Natural killer cell treated with Interleukin-12 subunit alpha and Interleukin-12 subunit beta and Interleukin-15 and Interleukin-18, amount 100 ng/mL, for 72 hours (primary cell): ENCODE results near the gene QSOX1. TPM values are rescaled to one million over a fixed set of nuclear protein-coding genes. Genes with fewer than 3 reads are reported as not detected.
"Not testable (repeated sequence)": the region's sequence is repeated elsewhere in the genome, so short reads cannot be mapped to it uniquely, and the experiment has no call there.

Experiments used
- ATAC-seq, 2 donors: fragments of 150-1000 bp; cut with Tn5 transposase in 1 of 2; sonication (Bioruptor Pico), chemical (Tn5 transposase) in 1 of 2; 2 replicates each; pipeline ENCODE4 v1.10.0; 2021
- DNase-seq: peaks from one replicate; pipeline ENCODE4 v3.0.0; 2022; ENCODE audit warnings: low spot score
- H3K27ac Mint-ChIP-seq, 2 donors: 1 replicate in 1 of 2; 2 replicates in 1 of 2; pipeline ENCODE4 v1.8.0; 2022; ENCODE audit warnings: mixed read lengths in 2 of 2, mild to moderate bottlenecking in 1 of 2, moderate library complexity in 1 of 2
- H3K27me3 Mint-ChIP-seq, 2 donors: 1 replicate in 1 of 2; 2 replicates in 1 of 2; pipeline ENCODE4 v1.8.0; 2022; ENCODE audit warnings: mixed read lengths in 2 of 2
- H3K36me3 Mint-ChIP-seq: one replicate; pipeline ENCODE4 v1.8.0; 2022; ENCODE audit warnings: mixed read lengths
- H3K4me1 Mint-ChIP-seq, 2 donors: 1 replicate in 1 of 2; 2 replicates in 1 of 2; pipeline ENCODE4 v1.8.0; 2022; ENCODE audit warnings: low read depth in 2 of 2, mixed read lengths in 2 of 2, mild to moderate bottlenecking in 1 of 2
- H3K4me3 Mint-ChIP-seq: one replicate; pipeline ENCODE4 v1.8.0; 2022; ENCODE audit warnings: mixed read lengths
- H3K9me3 Mint-ChIP-seq: 2 replicates; pipeline ENCODE4 v1.8.0; 2022; ENCODE audit warnings: mixed read lengths
- total RNA-seq, 2 donors: library from RNA; stranded (reverse); gene quantifications; one replicate each; pipeline ENCODE4 v1.2.3, GENCODE V29; 2022

The QSOX1 gene
- total RNA-seq: 10 to 100 TPM; 39.1 to 60.3 TPM

DNA sequence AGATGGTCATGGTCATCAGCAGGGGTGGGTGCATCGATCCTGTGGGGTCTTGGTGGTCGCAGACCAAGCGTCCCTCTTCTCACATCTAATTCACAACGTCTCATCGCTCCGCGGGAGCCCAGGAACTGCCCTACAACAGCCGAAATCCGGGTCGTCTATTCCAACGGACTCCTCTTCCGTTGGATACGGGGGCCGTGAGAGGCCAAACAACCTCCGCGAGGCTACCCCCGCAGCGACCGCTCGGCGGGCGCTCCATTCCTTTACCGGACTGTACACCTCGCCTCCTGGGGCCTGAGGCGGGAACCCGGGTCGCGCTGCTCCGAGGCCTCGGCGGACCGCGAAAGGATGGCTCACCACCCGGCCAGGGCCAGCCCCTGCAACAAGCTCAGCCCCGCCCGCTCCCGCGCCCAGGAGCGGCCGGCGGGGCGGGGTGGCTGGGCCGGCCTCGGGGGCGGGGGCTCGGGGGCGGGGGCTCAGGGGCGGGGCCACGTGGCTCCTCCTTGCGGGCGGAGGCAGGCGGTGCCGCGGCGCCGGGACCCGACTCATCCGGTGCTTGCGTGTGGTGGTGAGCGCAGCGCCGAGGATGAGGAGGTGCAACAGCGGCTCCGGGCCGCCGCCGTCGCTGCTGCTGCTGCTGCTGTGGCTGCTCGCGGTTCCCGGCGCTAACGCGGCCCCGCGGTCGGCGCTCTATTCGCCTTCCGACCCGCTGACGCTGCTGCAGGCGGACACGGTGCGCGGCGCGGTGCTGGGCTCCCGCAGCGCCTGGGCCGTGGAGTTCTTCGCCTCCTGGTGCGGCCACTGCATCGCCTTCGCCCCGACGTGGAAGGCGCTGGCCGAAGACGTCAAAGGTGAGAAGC, at the start of gene QSOX1:
Gene QSOX1 (plus strand): TSS at position 545 of the 857 bp plus-strand sequence. CDS start 39 bp downstream, at position 584.
- Mint-ChIP-seq H3K4me1 (peaks cover 33 to 35% of the 10 kb centered on the region in 2 donors), H3K9me3 (no peaks in the 10 kb centered on the region), H3K4me3 (peak within 1 kb of the TSS; percentile 95), H3K27ac (peak within 1 kb of the TSS; percentile 70 to 86), H3K36me3 (no peaks in the 10 kb centered on the region), H3K27me3 (no peaks in the 10 kb centered on the region)
- ATAC-seq: peak; percentile 97
- DNase-seq: peak; percentile 92

- Mint-ChIP-seq H3K4me1 (peaks cover 12 to 14% of the 10 kb centered on the region in 2 donors), H3K36me3 (peaks cover 23% of the 10 kb centered on the region), H3K27me3 (no peaks in the 10 kb centered on the region), H3K9me3 (no peaks in the 10 kb centered on the region), H3K4me3 (no peak overlapping the region), H3K27ac (no peak overlapping the region)
- DNase-seq (no peak), ATAC-seq (no peak)
These were observed 42.6 kb upstream of the QSOX1 start for GRCh38 chr1:180112091-180112490.

- Mint-ChIP-seq H3K4me3 (no peak overlapping the region), H3K4me1 (peaks cover 12 to 14% of the 10 kb centered on the region in 2 donors), H3K27me3 (no peaks in the 10 kb centered on the region), H3K36me3 (peaks cover 23% of the 10 kb centered on the region), H3K27ac (no peak overlapping the region), H3K9me3 (no peaks in the 10 kb centered on the region)
- DNase-seq (no peak), ATAC-seq (no peak)
These were observed 41.6 kb upstream of the QSOX1 start for GRCh38 chr1:180112984-180113647.

DNA sequence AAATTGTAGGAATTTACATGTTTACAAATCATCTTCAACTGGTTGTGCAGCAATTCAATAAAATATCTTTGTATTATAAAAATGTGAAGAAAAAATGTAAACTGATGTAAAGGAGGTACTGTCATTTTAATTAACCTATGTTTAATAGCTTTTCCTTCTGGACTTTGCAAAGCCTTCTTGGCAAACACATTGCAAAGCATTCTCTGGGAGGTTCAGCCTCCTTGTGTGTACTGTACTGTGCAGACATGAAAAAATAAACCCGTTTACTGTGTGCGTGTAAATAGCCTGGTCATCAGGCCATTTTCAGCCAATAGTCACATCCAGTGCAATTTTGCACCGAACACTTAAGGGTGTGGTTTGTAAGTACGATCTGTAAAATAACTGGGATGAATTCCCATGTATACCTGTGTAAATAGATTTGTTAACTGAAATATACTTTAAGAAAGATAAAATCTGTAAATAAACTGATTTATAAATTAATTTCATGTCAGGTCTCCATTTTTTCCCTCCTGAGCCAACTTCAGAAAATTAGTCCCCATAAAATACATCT, 40.2 kb upstream of the QSOX1 start:
- Mint-ChIP-seq H3K36me3 (peaks cover 23% of the 10 kb centered on the region), H3K4me1 (peaks cover 12 to 14% of the 10 kb centered on the region in 2 donors), H3K27ac (no peak overlapping the region), H3K4me3 (no peak overlapping the region), H3K27me3 (no peaks in the 10 kb centered on the region), H3K9me3 (no peaks in the 10 kb centered on the region)
- DNase-seq (no peak), ATAC-seq (no peak)

DNA sequence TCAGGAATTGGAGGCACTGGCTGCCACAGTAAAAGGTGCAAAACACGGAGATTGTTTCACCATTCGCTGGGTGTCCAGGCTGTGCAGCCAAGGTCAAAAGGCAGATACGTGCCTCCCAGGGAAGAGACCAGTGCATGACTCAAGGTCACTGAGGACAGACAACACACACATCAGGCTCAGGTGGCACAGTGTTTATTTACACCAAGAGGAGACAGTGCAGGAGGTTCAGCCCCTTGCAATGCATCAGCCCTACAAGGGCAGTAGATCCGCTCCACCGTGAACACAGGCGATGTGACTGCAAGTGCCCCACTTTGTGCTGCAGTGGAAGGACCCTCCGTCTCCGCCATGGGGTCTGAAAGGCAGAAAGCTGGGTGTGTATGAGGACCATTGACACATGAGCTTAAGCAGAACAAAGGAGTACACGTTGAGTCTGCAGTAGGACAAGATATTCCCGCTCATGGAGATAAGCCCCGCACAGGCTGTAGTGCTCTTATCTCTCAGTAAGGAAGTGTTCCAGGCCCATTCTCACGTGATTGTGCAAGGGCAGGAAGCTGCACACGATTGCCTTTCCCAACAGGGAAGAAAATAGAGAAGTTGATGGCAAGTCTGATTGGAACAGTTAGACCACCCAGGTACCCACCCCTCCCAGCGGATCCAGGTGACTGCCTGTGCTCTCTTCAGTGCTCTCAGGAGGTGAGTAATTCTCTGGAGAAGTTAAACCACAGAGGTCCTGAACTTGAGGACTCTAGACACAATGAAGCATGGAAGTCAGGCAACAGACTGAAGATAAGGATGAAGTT, 37.5 kb upstream of the QSOX1 start:
- Mint-ChIP-seq H3K4me3 (no peak overlapping the region), H3K9me3 (no peaks in the 10 kb centered on the region), H3K27ac (no peak overlapping the region), H3K27me3 (no peaks in the 10 kb centered on the region), H3K36me3 (peaks cover 11% of the 10 kb centered on the region), H3K4me1 (peaks cover 6 to 7% of the 10 kb centered on the region in 2 donors)
- DNase-seq: no peak
- ATAC-seq: no peak

DNA sequence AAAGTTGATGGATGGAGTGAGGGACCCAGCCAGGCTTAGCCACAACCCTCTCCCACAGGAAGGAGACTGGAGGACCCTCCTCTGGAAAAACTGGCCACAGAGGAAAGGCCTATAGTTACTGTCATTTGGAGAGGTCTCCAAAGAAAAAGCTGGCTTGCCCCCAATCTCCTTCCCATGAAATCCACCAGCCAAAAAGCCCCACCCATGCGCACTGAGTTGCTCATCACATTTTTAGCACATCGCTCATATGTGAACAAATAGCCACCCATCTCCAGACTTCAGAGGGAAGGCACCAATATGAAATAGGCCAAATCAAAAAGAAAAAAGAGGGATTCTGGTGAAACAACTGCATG, 36.9 kb upstream of the QSOX1 start:
- Mint-ChIP-seq H3K4me1 (peaks cover 2% of the 10 kb centered on the region in 2 donors), H3K27ac (no peak overlapping the region), H3K9me3 (no peaks in the 10 kb centered on the region), H3K36me3 (peaks cover 7% of the 10 kb centered on the region), H3K4me3 (no peak overlapping the region), H3K27me3 (no peaks in the 10 kb centered on the region)
- DNase-seq (no peak), ATAC-seq (no peak)

GRCh38 chr1:180119837-180120236, 34.8 kb upstream of the QSOX1 start:
- no peaks in the 10 kb centered on the region for H3K27me3 Mint-ChIP-seq
- ATAC-seq: no peak
- H3K9me3 Mint-ChIP-seq: no peaks in the 10 kb centered on the region
- H3K27ac Mint-ChIP-seq: no peak overlapping the region
- no peak overlapping the region for H3K4me3 Mint-ChIP-seq
- no peak for DNase-seq
- H3K36me3 Mint-ChIP-seq: no peaks in the 10 kb centered on the region
- H3K4me1 Mint-ChIP-seq: no peaks in the 10 kb centered on the region

- ATAC-seq: no peak
- no peaks in the 10 kb centered on the region for H3K9me3 Mint-ChIP-seq
- no peaks in the 10 kb centered on the region for H3K36me3 Mint-ChIP-seq
- no peaks in the 10 kb centered on the region for H3K27me3 Mint-ChIP-seq
- no peak overlapping the region for H3K27ac Mint-ChIP-seq
- H3K4me3 Mint-ChIP-seq: no peak overlapping the region
- DNase-seq: no peak
- no peaks in the 10 kb centered on the region for H3K4me1 Mint-ChIP-seq
These were observed 31.2 kb upstream of the QSOX1 start for GRCh38 chr1:180123463-180123936.

DNA sequence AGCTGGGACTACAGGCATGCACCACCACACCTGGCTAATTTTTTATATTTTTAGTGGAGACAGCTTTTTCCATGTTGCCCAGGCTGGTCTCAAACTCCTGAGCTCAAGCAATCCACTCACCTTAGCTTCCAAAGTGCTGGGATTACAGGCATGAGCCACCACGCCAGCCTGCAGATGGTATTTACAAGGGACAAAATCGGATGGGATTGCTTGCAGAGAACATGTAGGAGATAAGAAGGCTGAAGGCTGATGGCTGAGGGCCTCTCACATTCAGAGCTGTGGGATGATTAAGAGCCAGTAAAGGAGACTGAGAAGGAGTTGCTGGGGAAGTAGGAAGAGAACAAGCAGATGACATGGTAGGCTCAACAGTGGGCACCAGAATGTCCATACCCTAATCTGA, 24.0 kb upstream of the QSOX1 start:
- DNase-seq: no peak
- Mint-ChIP-seq H3K27me3 (peaks cover 10 to 23% of the 10 kb centered on the region in 2 donors), H3K4me3 (peak overlapping the region; percentile 2), H3K9me3 (no peaks in the 10 kb centered on the region), H3K27ac (peak overlapping the region in 1 of 2 donors; percentile 61), H3K4me1 (peaks cover 11 to 13% of the 10 kb centered on the region in 2 donors), H3K36me3 (no peaks in the 10 kb centered on the region)
- ATAC-seq: no peak

- Mint-ChIP-seq H3K27me3 (peaks cover 15 to 32% of the 10 kb centered on the region in 2 donors), H3K4me3 (peak overlapping the region; percentile 65), H3K27ac (peak overlapping the region; percentile 61 to 77), H3K36me3 (no peaks in the 10 kb centered on the region), H3K9me3 (no peaks in the 10 kb centered on the region), H3K4me1 (peaks cover 11 to 13% of the 10 kb centered on the region in 2 donors)
- DNase-seq (peak; percentile 67), ATAC-seq (peak; percentile 90 to 91)
These were observed 23.2 kb upstream of the QSOX1 start for GRCh38 chr1:180131510-180131909.

DNA sequence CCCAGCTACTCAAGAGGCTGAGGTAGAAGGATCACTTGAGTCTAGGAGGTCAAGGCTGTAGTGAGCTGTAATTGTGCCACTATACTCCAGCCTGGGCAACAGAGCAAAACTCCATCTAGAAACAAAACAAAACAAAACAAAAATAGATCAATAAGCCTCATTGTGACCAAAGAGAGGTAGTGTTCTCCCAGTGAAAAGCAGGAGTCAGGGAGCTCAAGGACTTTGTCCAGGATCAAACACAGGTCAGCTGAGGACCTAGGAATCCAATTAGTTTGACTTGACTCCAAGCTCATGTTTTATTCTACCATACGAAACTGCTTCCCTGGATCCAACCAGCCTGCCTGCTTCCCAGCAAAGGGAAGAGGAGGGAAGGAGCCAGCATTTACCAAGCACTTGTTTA, 21.5 kb upstream of the QSOX1 start:
- Mint-ChIP-seq H3K36me3 (no peaks in the 10 kb centered on the region), H3K9me3 (no peaks in the 10 kb centered on the region), H3K27me3 (peaks cover 21 to 38% of the 10 kb centered on the region in 2 donors), H3K4me1 (peaks cover 11 to 13% of the 10 kb centered on the region in 2 donors), H3K27ac (no peak overlapping the region), H3K4me3 (no peak overlapping the region)
- ATAC-seq: no peak
- DNase-seq: no peak

DNA sequence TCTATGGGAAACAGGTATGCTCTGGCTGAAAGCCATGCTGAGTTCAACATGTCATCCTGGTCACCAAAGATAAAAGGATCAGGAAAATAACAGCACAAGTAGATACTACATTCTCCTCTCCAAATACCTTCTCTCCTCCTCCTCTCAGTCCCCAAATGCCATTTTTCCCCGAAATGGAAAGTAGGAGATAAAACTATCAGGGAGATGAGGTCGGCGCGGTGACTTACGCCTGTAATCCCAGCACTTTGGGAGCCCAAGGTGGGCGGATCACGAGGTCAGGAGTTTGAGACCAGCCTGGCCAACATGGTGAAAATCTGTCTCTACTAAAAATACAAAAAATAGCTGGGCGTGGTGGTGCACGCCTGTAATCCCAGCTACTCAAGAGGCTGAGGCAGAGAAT, 21.0 kb upstream of the QSOX1 start:
- H3K27ac Mint-ChIP-seq, H3K9me3 Mint-ChIP-seq, ATAC-seq, H3K4me3 Mint-ChIP-seq, DNase-seq, H3K36me3 Mint-ChIP-seq: not testable (repeated sequence)
- peaks cover 11 to 13% of the 10 kb centered on the region in 2 donors for H3K4me1 Mint-ChIP-seq
- peaks cover 23 to 38% of the 10 kb centered on the region in 2 donors for H3K27me3 Mint-ChIP-seq

DNA sequence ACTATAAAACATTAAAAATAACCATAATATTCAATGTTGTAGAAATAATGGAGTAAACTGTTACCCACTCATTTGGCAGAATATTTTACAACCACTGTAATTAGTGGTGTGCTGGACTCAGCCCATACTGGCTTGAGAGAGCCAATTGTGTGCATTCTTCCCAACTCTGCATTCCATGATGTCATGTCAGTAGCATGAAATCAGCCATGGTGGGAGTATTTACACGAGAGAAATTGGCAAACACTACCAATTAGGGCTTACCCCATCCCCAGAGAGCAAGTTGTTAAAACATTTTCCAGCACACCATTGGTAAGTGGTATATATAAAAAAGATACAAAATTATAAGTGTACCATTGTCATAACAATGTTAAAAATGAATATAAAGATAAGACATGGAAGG, 19.1 kb upstream of the QSOX1 start:
- Mint-ChIP-seq H3K4me3 (no peak overlapping the region), H3K9me3 (no peaks in the 10 kb centered on the region), H3K27me3 (peaks cover 23 to 45% of the 10 kb centered on the region in 2 donors), H3K36me3 (no peaks in the 10 kb centered on the region), H3K4me1 (peaks cover 11 to 12% of the 10 kb centered on the region in 2 donors), H3K27ac (no peak overlapping the region)
- ATAC-seq (no peak), DNase-seq (no peak)
